OCI-LY7 (cell line): ENCODE measurements around the gene MEST.

ENCODE experiments used
- CTCF ChIP-seq: fragments of 200-600 bp; sonication (generic); conservative IDR thresholded peaks from 2 replicates; pipeline ENCODE4 v1.5.1; 2014; ENCODE audit warnings: mild to moderate bottlenecking, antibody characterized with exemption, low read length, moderate library complexity, mixed read lengths
- EZH2phosphoT487 ChIP-seq: fragments of 200-600 bp; sonication (generic); IDR thresholded peaks from 2 replicates; pipeline ENCODE4 v1.6.1; 2018; ENCODE audit warnings: low read depth, borderline replicate concordance, mild to moderate bottlenecking, mixed run types, antibody characterized with exemption, low read length, moderate library complexity, mixed read lengths

- no peak for TF ChIP-seq CTCF
- no peak for TF ChIP-seq EZH2phosphoT487
These were observed 4.9 kb upstream of the MEST start for GRCh38 chr7:130486954-130487436.
